ENCODE measurements around the gene SLITRK5. TPM values are rescaled to one million over a fixed set of nuclear protein-coding genes. Genes with fewer than 3 reads are reported as not detected.

The SLITRK5 gene
- total RNA-seq, 1 experiment from 2014 or later: not detected

- TF ChIP-seq CTCF (IDR thresholded peaks at IDR 0.05 in 2 of 3, conservative IDR thresholded peaks at IDR 0.05 in 1 of 3; ENCODE audit: borderline replicate concordance in 1 of 3, insufficient read depth in 1 of 3, low read depth in 2 of 3, low read length in 2 of 3): peak in 2 of 3 experiments; percentile 55 to 65; a peak in 5 of 6 replicates
Measured at GRCh38 chr13:87669379-87669978, 1.7 kb upstream of the SLITRK5 start (continued).

- H3K4me1 ChIP-seq (ENCODE audit: control insufficient read depth in 1 of 2, insufficient read depth in 2 of 2, low read length in 2 of 2): no peaks in the 10 kb centered on the region
- ATAC-seq (no peak), DNase-seq (ENCODE audit: low read depth, low spot score) (no peak)
- H3K27ac ChIP-seq (ENCODE audit: low read depth, low read length): no peak overlapping the region
- no peaks in the 10 kb centered on the region for H4K20me1 ChIP-seq (ENCODE audit: insufficient read depth)
- POLR2A ChIA-PET: no interaction called here
- CTCF ChIA-PET: no interaction called here
- H3K79me2 ChIP-seq (ENCODE audit: insufficient read depth, low read length): no peaks in the 10 kb centered on the region
- H3K36me3 ChIP-seq (ENCODE audit: control insufficient read depth in 1 of 2, insufficient read depth in 2 of 2, low read length in 2 of 2): no peaks in the 10 kb centered on the region
- TF ChIP-seq SRF (IDR thresholded peaks at IDR 0.05; ENCODE audit: low read depth) (no peak), CBX3 (IDR thresholded peaks at IDR 0.05; ENCODE audit: low read depth) (no peak), ZFX (IDR thresholded peaks at IDR 0.05) (no peak), ZNF274 (IDR thresholded peaks at IDR 0.05; ENCODE audit: low read depth, low read length) (no peak), FOSL1 (IDR thresholded peaks at IDR 0.05; ENCODE audit: low read depth) (no peak), MAX (IDR thresholded peaks at IDR 0.05) (no peak), EZH2phosphoT487 (IDR thresholded peaks at IDR 0.05; ENCODE audit: borderline replicate concordance) (no peak)
- H3K27me3 ChIP-seq (ENCODE audit: insufficient read depth, low read length): no peaks in the 10 kb centered on the region
- no peak overlapping the region for H3K4me3 ChIP-seq (replicated peaks in 1 of 2; ENCODE audit: low read depth in 1 of 2, low read length in 2 of 2)
- BruUV-seq (replicated peaks): no TSS peak
- RAD21 ChIA-PET (ENCODE audit: low non-redundant PET in 1 of 2, low total read pairs in 2 of 2, uncharacterized antibody in 2 of 2, unreplicated experiment in 2 of 2): no interaction called here
- no peaks in the 10 kb centered on the region for H3K9me3 ChIP-seq (ENCODE audit: control insufficient read depth in 1 of 2, insufficient read depth in 1 of 2, low read depth in 1 of 2, low read length in 2 of 2)
- H2AFZ ChIP-seq (ENCODE audit: low read depth, low read length, poor library complexity, severe bottlenecking): no peak overlapping the region
- H3K9me2 ChIP-seq (ENCODE audit: insufficient read depth): no peaks in the 10 kb centered on the region
- H3K4me2 ChIP-seq (ENCODE audit: low read length): no peak overlapping the region
- intact Hi-C loops (cut with micrococcal nuclease): no loop called here
- H3K9ac ChIP-seq (ENCODE audit: low read length): no peak overlapping the region
Measured at GRCh38 chr13:87671753-87672605, 808 bp downstream of the SLITRK5 start.
